ENCODE measurements around the gene ASB16.

ASB16 gene

DNA sequence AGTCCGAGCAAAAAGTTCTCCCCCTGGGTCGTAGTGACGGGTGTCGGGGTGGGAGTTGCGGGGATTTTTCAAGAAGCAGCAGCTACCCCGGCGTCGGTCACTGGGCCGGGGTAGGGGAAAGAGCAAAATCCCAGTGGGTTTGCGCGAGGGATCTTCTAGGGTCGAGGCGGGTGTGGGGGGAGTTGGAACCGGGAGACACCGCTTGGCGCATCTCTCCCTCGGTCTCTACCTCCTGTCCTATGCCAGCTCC is 51.3 kb downstream of the ASB16 start:
- DNase-seq (ENCODE audit: low read depth, low spot score): no peak

DNA sequence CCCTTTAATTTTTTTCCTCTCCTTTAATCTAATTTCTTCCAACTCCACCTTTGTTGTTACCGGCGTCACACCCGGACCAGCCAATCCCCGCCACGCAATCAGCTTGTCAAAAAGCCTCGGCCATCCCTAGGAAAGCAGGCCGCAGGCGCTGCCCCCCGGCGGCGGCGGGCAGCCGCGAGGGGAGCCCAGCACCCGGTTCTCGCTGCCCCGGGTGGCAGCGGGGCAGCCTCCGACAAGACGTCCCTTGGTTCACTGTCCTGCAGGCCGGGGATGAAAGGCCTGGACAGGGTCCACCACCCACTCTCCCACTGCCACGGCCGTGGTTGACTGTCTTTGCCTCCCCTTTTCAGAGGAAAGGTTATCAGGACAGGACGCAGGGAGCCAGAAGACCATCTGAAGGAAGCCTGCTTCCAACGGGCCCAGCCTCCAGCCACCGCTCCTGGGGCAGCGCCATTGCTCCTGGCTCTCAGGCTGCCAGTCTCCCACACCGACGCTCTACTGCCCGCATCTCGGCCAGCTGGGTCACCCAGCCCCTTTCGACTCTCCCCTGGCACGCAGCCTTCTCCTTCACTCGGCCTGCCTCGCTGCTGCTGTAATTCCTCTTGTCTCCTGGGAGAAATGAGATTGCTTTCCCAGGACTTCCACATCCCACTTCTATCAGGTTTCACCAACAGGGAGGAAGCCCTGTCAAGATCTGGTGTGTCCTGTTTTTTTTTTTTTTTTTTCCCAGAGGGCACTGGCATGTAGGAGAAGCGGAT is 51.8 kb downstream of the ASB16 start:
- peak; percentile 76 for DNase-seq (ENCODE audit: low read depth, low spot score)

DNA sequence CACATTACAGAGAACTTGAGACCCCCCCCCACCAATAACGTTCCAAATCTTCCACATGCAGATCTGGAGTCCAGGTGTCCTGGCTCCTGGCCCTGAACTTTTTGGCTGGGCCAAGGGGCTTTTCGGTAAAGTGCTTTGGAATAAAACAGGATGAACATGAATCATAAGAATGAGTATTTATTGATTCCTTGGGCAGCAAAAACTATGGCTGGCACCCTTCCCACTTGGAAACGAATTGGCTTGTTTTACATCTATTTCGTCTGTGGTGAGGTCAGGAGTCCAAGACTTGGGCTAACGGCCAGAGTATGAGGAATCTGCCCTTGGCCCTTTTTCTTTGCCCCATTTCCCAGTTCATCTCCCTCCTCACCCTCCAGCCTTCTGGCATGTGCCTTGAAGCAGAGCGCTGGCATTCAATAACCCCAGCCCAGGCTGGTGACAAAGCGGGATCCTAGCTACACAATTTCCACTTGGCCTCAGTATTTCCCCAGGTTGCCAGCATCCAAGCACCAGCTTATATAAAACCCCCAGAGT is 53.1 kb downstream of the ASB16 start:
- DNase-seq (ENCODE audit: low read depth, low spot score): no peak
